Karpas-422 (cell line): ENCODE results near the gene ZFAND3. TPM values are rescaled to one million over a fixed set of nuclear protein-coding genes. Genes with fewer than 3 reads are reported as not detected.
A peak's percentile ranks its signal among the peaks of the same experiment; 100 is the strongest.

Source experiments
- DNase-seq: peaks from one replicate; pipeline ENCODE4 v3.0.0-alpha.2; 2015
- H2AFZ ChIP-seq: fragments of 200-600 bp; sonication (generic); 2 replicates; pipeline ENCODE4 v1.6.1; 2014; ENCODE audit warnings: antibody characterized with exemption, low read length, mixed read lengths
- H3K27ac ChIP-seq: fragments of 200-600 bp; sonication (generic); 2 replicates; pipeline ENCODE4 v1.5.1; 2014; ENCODE audit warnings: mild to moderate bottlenecking, low read length, moderate library complexity
- H3K27me3 ChIP-seq: fragments of 200-600 bp; sonication (generic); 2 replicates; pipeline ENCODE4 v1.6.1; 2014; ENCODE audit warnings: low read length, mixed read lengths
- H3K36me3 ChIP-seq: fragments of 200-600 bp; sonication (generic); 2 replicates; pipeline ENCODE4 v1.6.1; 2014; ENCODE audit warnings: low read length, mixed read lengths; ENCODE audit not compliant: insufficient read depth
- H3K4me1 ChIP-seq: fragments of 200-600 bp; sonication (generic); 2 replicates; pipeline ENCODE4 v1.6.1; 2014; ENCODE audit warnings: mild to moderate bottlenecking, low read length, mixed read lengths
- H3K4me2 ChIP-seq: fragments of 200-600 bp; sonication (generic); 2 replicates; pipeline ENCODE4 v1.6.1; 2014; ENCODE audit warnings: low read length, low read depth, mild to moderate bottlenecking; ENCODE audit not compliant: poor library complexity, severe bottlenecking
- H3K4me3 ChIP-seq: fragments of 200-600 bp; sonication (generic); 2 replicates; pipeline ENCODE4 v1.5.1; 2014; ENCODE audit warnings: mild to moderate bottlenecking, antibody characterized with exemption, low read length, mixed read lengths
- H3K79me2 ChIP-seq: fragments of 200-600 bp; sonication (generic); 2 replicates; pipeline ENCODE4 v1.6.1; 2014; ENCODE audit warnings: mild to moderate bottlenecking, low read length, mixed read lengths
- H3K9ac ChIP-seq: fragments of 200-600 bp; sonication (generic); 2 replicates; pipeline ENCODE4 v1.6.0; 2014; ENCODE audit warnings: low read length
- H3K9me2 ChIP-seq: fragments of 200-600 bp; sonication (generic), shearing (Covaris generic); replicated peaks from 2 replicates; pipeline ENCODE4 v1.6.0; 2014; ENCODE audit warnings: mild to moderate bottlenecking, low read length, moderate library complexity; ENCODE audit not compliant: insufficient read depth
- H3K9me3 ChIP-seq: fragments of 300-700, 200-600 bp; sonication (generic); 2 replicates; pipeline ENCODE4 v1.6.1; 2014; ENCODE audit warnings: low read length, mixed read lengths
- H4K20me1 ChIP-seq: fragments of 200-600 bp; sonication (generic); 2 replicates; pipeline ENCODE4 v1.6.1; 2014; ENCODE audit warnings: mild to moderate bottlenecking, antibody characterized with exemption, low read length, low read depth; ENCODE audit not compliant: insufficient read depth
- total RNA-seq: library from RNA; depleted of rRNA; stranded (reverse); fragments of >200 nt; shearing (Covaris generic); gene quantifications from 2 replicates; pipeline ENCODE4 v1.2.3, GENCODE V29; 2014; ENCODE audit warnings: low replicate concordance

Gene ZFAND3
- total RNA-seq, 1 experiment from 2014 or later: 4.0 TPM

DNA sequence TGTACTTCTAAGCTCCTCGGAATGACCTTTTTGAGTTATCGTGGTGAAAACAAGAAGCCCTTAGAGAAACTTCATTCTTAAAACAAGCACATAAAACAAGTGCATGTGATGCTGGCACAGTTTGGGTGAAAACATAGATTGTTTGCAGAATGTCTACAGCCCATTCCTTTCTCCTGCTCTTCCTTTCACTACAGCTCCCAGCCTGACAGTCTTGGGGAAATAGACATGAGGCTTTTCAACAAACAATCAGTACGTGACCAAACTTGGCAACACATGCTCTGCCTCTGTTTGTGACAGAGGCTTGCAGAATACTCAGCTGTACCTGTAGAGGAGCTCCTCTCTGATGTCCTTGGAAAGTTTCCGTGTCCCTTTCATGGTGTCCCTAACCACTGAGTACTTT, 321.6 kb downstream of the ZFAND3 start:
- Histone ChIP-seq H3K27me3 (no peaks in the 10 kb centered on the region), H3K4me3 (no peak overlapping the region), H3K27ac (no peak overlapping the region), H3K4me2 (no peak overlapping the region), H3K9me3 (no peaks in the 10 kb centered on the region), H3K9me2 (no peaks in the 10 kb centered on the region), H3K79me2 (no peaks in the 10 kb centered on the region), H2AFZ (no peak overlapping the region), H3K36me3 (no peaks in the 10 kb centered on the region), H3K9ac (no peak overlapping the region), H4K20me1 (peaks cover 32% of the 10 kb centered on the region), H3K4me1 (peaks cover 15% of the 10 kb centered on the region)
- no peak for DNase-seq

DNA sequence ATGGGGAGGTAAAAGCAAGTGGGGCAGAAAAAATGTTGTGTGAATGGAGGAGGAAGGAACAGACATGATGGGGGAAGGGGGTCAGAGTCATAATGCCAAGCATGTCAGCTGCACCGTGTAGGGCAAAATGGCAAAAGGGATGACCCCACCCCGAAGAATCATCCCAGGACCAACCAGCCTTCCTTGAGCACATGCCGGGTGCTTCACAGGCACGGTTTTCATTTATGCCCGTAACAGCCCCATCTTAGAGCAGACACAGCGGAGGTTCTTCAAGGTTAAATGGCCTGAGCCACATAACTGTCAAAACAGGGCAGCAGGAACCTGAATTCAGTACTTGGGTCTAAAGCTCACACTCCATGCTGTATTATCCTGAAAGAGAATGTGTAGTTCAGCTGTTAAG, 322.2 kb downstream of the ZFAND3 start:
- no peak overlapping the region for H3K4me3 ChIP-seq
- H3K4me1 ChIP-seq: peaks cover 15% of the 10 kb centered on the region
- no peak overlapping the region for H3K9ac ChIP-seq
- no peaks in the 10 kb centered on the region for H3K36me3 ChIP-seq
- H3K9me2 ChIP-seq: no peaks in the 10 kb centered on the region
- peaks cover 39% of the 10 kb centered on the region for H4K20me1 ChIP-seq
- no peaks in the 10 kb centered on the region for H3K79me2 ChIP-seq
- H3K27ac ChIP-seq: no peak overlapping the region
- H3K27me3 ChIP-seq: no peaks in the 10 kb centered on the region
- H2AFZ ChIP-seq: no peak overlapping the region
- DNase-seq: no peak
- no peaks in the 10 kb centered on the region for H3K9me3 ChIP-seq
- no peak overlapping the region for H3K4me2 ChIP-seq

DNA sequence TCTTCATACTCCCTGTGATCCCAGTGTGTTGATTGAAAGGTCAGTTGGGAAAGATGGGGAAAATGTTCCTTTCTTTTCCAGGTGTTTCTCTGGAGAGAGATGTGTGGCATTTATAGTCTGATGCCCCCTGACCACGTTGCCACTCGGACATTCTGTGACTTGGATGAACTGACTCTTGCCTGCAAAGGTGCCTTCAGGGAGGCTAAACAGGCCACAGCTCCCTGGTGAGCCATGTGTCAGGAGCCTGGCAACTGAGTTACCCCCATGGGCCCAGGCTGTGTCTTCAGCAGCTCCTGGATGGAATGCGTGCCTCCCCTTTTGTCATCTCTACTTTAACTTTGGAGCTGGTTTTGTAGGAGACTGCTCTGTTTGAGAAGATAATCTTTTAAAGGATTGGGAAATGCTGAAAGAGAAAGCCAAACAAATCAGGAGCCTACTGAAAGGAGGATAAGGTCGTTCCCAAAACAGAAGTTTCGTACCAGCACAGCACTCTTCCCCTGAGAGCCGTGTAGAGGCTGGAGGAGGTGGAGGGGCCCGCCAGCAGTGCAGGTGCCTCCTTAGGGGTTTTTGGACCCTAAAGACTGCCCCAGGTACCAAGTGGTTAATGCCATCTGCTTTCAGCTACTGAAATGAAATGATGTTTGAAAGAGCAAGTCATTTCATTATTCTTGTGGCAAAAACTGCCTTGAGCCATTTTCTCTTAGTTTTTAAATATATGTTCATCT, 322.8 kb downstream of the ZFAND3 start:
- Histone ChIP-seq H2AFZ (no peak overlapping the region), H3K79me2 (no peaks in the 10 kb centered on the region), H3K4me1 (peaks cover 15% of the 10 kb centered on the region), H3K27me3 (no peaks in the 10 kb centered on the region), H3K4me2 (no peak overlapping the region), H3K9me2 (no peaks in the 10 kb centered on the region), H3K27ac (no peak overlapping the region), H3K9me3 (no peaks in the 10 kb centered on the region), H3K9ac (no peak overlapping the region), H4K20me1 (peaks cover 38% of the 10 kb centered on the region), H3K4me3 (no peak overlapping the region), H3K36me3 (no peaks in the 10 kb centered on the region)
- no peak for DNase-seq

DNA sequence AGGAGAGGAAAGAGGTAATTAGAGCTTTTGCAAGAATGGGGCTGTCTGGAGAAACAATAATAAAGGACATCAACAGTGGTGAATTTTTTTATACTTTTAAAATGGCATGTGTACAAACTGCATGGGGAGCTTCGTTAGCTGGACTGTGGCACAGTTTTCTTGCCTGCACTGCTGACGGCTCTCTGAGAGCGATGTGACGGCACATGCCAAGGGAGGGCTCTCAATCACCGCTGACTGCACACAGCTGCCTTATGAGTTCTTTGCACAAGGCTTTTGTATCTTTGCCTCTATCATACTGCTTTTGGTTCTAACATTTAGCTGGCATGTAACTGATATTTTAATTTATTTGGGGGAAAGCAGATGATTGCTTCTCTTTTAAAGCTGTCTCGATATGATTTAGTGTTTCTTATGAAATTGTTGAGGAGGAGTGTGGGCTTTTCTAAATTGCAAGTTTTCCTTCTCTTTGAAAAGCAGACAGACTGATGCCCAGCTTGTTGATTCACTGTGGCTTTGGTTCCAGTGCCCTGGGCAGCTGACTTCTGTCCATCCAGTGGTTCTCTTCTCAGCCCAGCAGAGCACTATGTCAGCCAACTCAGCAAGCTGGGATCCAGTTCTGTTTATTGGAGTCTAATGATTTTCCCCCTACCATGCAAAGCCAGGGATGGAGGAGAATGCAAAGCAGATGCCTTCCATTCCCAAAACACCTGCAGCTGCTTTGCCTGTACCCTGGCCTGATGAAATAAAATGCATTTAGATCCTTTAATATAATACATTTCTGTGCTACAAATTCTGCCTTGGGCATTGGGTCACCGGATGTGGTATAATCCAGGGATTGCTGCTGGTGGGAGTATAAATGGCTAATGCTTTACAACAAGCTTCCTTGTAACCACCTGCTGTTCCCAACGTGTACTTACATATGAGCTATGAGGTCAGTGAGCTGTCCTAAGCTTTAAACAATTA, 323.9 kb downstream of the ZFAND3 start:
- Histone ChIP-seq H3K9me2 (no peaks in the 10 kb centered on the region), H3K27me3 (no peaks in the 10 kb centered on the region), H3K4me2 (no peak overlapping the region), H3K4me3 (no peak overlapping the region), H3K4me1 (peaks cover 15% of the 10 kb centered on the region), H3K9me3 (no peaks in the 10 kb centered on the region), H3K36me3 (no peaks in the 10 kb centered on the region), H2AFZ (no peak overlapping the region), H3K27ac (no peak overlapping the region), H4K20me1 (peaks cover 38% of the 10 kb centered on the region), H3K9ac (no peak overlapping the region), H3K79me2 (no peaks in the 10 kb centered on the region)
- no peak for DNase-seq

DNA sequence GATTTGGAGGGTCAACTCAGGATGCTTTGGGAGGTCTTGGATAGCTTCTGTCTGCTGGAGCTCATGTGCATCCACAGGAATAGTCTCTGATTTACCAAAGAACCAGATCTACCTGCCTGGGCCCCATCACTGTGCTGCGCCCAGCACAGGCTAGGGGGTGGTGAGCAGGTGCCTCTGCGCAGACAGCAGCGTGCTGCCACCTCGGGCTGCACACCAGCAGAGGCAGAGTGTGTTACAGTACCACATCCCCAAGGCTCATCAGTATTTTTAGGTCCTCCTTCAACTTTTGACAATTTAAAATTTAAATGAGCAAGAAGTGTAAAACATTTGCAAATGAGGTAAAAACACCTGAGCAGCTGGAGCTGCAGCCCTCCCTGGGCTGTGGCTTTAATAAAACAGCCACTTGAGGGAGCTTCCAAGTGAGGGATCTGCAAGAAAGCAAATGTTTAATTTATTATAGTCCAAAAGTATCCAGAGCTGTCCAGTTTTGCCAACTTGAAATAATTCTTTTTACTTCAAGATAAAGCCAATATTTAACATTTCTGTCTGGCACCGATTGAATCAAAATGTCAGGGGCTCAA, 324.9 kb downstream of the ZFAND3 start:
- peaks cover 34% of the 10 kb centered on the region for H4K20me1 ChIP-seq
- H3K36me3 ChIP-seq: no peaks in the 10 kb centered on the region
- peaks cover 15% of the 10 kb centered on the region for H3K4me1 ChIP-seq
- no peak overlapping the region for H3K27ac ChIP-seq
- no peak overlapping the region for H3K4me2 ChIP-seq
- DNase-seq: peak; percentile 43
- H2AFZ ChIP-seq: no peak overlapping the region
- H3K9me3 ChIP-seq: no peaks in the 10 kb centered on the region
- no peaks in the 10 kb centered on the region for H3K79me2 ChIP-seq
- H3K9ac ChIP-seq: no peak overlapping the region
- H3K9me2 ChIP-seq: no peaks in the 10 kb centered on the region
- H3K4me3 ChIP-seq: no peak overlapping the region
- H3K27me3 ChIP-seq: no peaks in the 10 kb centered on the region

DNA sequence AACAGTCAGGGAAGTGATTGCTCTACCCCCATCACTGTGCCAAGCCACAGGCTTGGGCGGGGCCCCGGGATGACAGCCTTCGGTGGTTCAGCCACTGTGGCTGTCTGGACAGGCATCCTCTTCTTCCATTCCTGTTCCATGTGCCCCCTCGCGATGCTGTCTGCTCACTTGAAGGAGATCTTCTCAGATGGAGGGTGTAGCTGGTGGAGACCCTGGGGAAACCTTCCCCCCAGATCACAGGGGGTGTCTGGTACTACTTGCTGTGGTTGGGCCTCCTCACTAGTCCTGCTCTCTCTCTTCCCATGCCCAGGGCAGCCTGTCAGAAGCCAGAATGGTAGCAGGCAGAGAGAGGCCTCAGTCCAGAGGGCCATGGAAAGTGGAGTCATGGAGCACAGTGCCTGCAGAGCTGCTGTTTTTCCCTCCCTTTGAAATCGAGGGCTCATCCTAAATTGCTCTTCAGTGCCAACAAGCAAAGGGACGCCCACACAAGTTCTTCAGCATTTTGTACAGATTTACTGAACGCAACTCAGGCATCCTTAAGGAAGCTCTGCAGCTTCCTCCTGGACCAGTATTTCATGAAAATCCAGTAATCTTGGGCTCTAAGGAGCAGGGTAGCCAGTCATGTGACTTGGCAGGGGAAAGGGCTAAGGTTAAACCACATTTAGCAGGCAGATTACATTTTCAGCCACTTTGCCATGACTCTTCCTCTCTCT, 326.6 kb downstream of the ZFAND3 start:
- Histone ChIP-seq H3K79me2 (no peaks in the 10 kb centered on the region), H3K9me2 (no peaks in the 10 kb centered on the region), H4K20me1 (peaks cover 31% of the 10 kb centered on the region), H3K36me3 (no peaks in the 10 kb centered on the region), H2AFZ (no peak overlapping the region), H3K4me2 (no peak overlapping the region), H3K27ac (no peak overlapping the region), H3K9ac (no peak overlapping the region), H3K4me3 (no peak overlapping the region), H3K9me3 (no peaks in the 10 kb centered on the region), H3K4me1 (peaks cover 15% of the 10 kb centered on the region), H3K27me3 (no peaks in the 10 kb centered on the region)
- DNase-seq: no peak

DNA sequence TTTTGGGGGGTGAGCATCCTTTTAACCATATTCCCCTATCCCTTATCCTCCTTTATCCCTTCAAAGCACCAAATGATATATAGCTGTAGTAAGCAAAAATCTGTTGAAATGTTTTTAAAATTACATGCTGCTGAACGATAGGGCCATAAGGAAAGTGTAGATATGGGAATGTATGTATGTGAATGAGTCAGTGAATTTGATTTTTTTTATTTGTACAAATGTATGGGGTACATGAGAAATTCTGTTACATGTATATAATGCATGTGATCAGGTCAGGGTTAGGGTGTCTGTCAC, 327.2 kb downstream of the ZFAND3 start:
- no peaks in the 10 kb centered on the region for H3K36me3 ChIP-seq
- no peak overlapping the region for H3K4me2 ChIP-seq
- H3K9ac ChIP-seq: no peak overlapping the region
- H3K9me2 ChIP-seq: no peaks in the 10 kb centered on the region
- no peaks in the 10 kb centered on the region for H3K27me3 ChIP-seq
- DNase-seq: no peak
- H4K20me1 ChIP-seq: peaks cover 27% of the 10 kb centered on the region
- H3K27ac ChIP-seq: no peak overlapping the region
- H3K4me1 ChIP-seq: peaks cover 15% of the 10 kb centered on the region
- H3K9me3 ChIP-seq: no peaks in the 10 kb centered on the region
- no peaks in the 10 kb centered on the region for H3K79me2 ChIP-seq
- no peak overlapping the region for H2AFZ ChIP-seq
- no peak overlapping the region for H3K4me3 ChIP-seq

DNA sequence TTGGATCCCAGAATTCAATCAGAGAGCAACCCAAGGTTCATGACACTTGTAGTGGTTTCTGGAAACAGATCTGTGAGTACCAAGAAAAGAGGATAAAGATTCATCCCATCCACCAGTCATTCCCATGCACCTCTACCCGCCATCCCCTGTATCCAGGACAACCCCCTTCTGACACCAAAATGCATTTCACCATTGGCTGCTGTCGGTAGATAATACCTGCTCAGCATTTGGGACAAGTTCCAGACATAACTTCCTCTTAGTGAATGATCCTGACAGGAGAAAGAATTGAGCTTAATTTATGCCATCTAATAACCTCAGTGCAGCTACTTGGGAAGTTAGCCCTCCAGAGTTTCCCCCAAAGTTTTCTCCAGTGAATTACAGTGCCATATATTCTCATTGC, 329.1 kb downstream of the ZFAND3 start:
- no peaks in the 10 kb centered on the region for H3K36me3 ChIP-seq
- H3K4me3 ChIP-seq: no peak overlapping the region
- peaks cover 8% of the 10 kb centered on the region for H3K4me1 ChIP-seq
- no peaks in the 10 kb centered on the region for H3K79me2 ChIP-seq
- no peaks in the 10 kb centered on the region for H3K27me3 ChIP-seq
- H3K4me2 ChIP-seq: no peak overlapping the region
- no peak for DNase-seq
- H3K27ac ChIP-seq: no peak overlapping the region
- H3K9me3 ChIP-seq: no peaks in the 10 kb centered on the region
- H4K20me1 ChIP-seq: peaks cover 20% of the 10 kb centered on the region
- H3K9ac ChIP-seq: no peak overlapping the region
- H2AFZ ChIP-seq: no peak overlapping the region
- no peaks in the 10 kb centered on the region for H3K9me2 ChIP-seq
